SK-N-SH treated with all-trans-retinoic acid at 6 μM for 48 hours (cell line): Measurements from ENCODE around the gene ZNF689.

Experiments used
- ARNTL ChIP-seq: fragments of 450-650 bp; formaldehyde crosslinking; IDR thresholded peaks from 2 replicates; pipeline ENCODE4 v1.5.0; 2020; ENCODE audit warnings: low read depth, mild to moderate bottlenecking, moderate library complexity, borderline replicate concordance
- CSDC2 ChIP-seq: fragments of 250-450 bp; sonication (Bioruptor Pico); IDR thresholded peaks from 2 replicates; pipeline ENCODE4 v1.5.0; 2020; ENCODE audit warnings: mild to moderate bottlenecking, moderate library complexity
- GLIS3 ChIP-seq: fragments of 250-450 bp; sonication (Bioruptor Pico); IDR thresholded peaks from 2 replicates; pipeline ENCODE4 v1.5.0; 2020; ENCODE audit warnings: mild to moderate bottlenecking, moderate library complexity
- PATZ1 ChIP-seq: fragments of 250-450 bp; sonication (Bioruptor Pico); IDR thresholded peaks from 2 replicates; pipeline ENCODE4 v1.8.0; 2020; ENCODE audit warnings: mild to moderate bottlenecking, moderate library complexity, borderline replicate concordance
- POU6F1 ChIP-seq: fragments of 250-450 bp; sonication (Bioruptor Pico); IDR thresholded peaks from 2 replicates; pipeline ENCODE4 v1.8.0; 2021; ENCODE audit warnings: low read depth, mild to moderate bottlenecking, moderate library complexity, borderline replicate concordance
- PPARA ChIP-seq: fragments of 250-450 bp; sonication (Bioruptor Pico); IDR thresholded peaks from 2 replicates; pipeline ENCODE4 v1.5.0; 2020; ENCODE audit warnings: mild to moderate bottlenecking, borderline replicate concordance
- RARB ChIP-seq: fragments of 250-450 bp; sonication (Bioruptor Pico); IDR thresholded peaks from 2 replicates; pipeline ENCODE4 v1.8.0; 2021; ENCODE audit warnings: mild to moderate bottlenecking, moderate library complexity
- SNAI2 ChIP-seq: fragments of 250-450 bp; sonication (Bioruptor Pico); IDR thresholded peaks from 2 replicates; pipeline ENCODE4 v1.5.0; 2020; ENCODE audit warnings: mild to moderate bottlenecking, moderate library complexity
- TCF4 ChIP-seq: fragments of 250-450 bp; sonication (Bioruptor Pico); IDR thresholded peaks from 2 replicates; pipeline ENCODE4 v1.8.0; 2021; ENCODE audit warnings: mild to moderate bottlenecking, moderate library complexity, borderline replicate concordance
- TOX ChIP-seq: fragments of 250-450 bp; sonication (Bioruptor Pico); IDR thresholded peaks from 2 replicates; pipeline ENCODE4 v1.8.0; 2021; ENCODE audit warnings: mild to moderate bottlenecking, moderate library complexity, borderline replicate concordance
- ZC3H10 ChIP-seq: fragments of 250-450 bp; sonication (Bioruptor Pico); IDR thresholded peaks from 2 replicates; pipeline ENCODE4 v1.5.1; 2021; ENCODE audit warnings: mild to moderate bottlenecking, moderate library complexity
- ZFP3 ChIP-seq: fragments of 250-450 bp; sonication (Bioruptor Pico); IDR thresholded peaks from 2 replicates; pipeline ENCODE4 v1.5.0; 2020; ENCODE audit warnings: mild to moderate bottlenecking, moderate library complexity
- ZNF8 ChIP-seq: fragments of 450-650 bp; formaldehyde crosslinking; IDR thresholded peaks from 2 replicates; pipeline ENCODE4 v1.5.0; 2020; ENCODE audit warnings: mild to moderate bottlenecking, moderate library complexity
- TF ChIP-seq, protein P1 (sequence below): fragments of 250-450 bp; sonication (Bioruptor Pico); IDR thresholded peaks from 2 replicates; pipeline ENCODE4 v1.5.0; 2020; ENCODE audit warnings: mild to moderate bottlenecking, moderate library complexity

DNA sequence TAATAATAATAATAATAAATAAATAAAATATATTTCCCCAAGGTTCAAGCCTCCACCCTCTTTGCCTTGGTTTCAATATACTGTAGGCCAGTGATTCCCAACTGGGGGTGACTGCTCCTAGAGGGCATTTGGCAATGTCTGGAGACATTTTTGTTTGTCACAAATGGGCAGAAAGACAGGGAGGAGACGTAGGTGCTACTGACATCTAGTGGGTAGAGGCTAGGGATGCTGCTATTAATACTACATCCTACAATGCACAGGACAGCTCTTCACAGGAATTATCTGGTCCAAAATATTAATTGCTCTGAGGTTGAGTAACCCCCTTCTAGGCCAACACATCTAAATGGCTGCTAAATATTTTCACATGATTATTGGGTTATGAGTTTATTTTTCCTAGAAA lies 27.8 kb upstream of the ZNF689 start:
- no peak for TF ChIP-seq TOX
- TF ChIP-seq RARB (CRISPR knock-in tag) = no peak
- TF ChIP-seq ZFP3 = no peak
- no peak for TF ChIP-seq ARNTL
- no peak for TF ChIP-seq PATZ1
- no peak for TF ChIP-seq POU6F1
- no peak for TF ChIP-seq TCF4 (CRISPR knock-in tag)
- TF ChIP-seq ZNF8 = no peak
- TF ChIP-seq PPARA = no peak
- no peak for TF ChIP-seq GLIS3 (CRISPR knock-in tag)
- no peak for TF ChIP-seq SNAI2 (CRISPR knock-in tag)
- no peak for TF ChIP-seq CSDC2
- TF ChIP-seq, protein P1, sequence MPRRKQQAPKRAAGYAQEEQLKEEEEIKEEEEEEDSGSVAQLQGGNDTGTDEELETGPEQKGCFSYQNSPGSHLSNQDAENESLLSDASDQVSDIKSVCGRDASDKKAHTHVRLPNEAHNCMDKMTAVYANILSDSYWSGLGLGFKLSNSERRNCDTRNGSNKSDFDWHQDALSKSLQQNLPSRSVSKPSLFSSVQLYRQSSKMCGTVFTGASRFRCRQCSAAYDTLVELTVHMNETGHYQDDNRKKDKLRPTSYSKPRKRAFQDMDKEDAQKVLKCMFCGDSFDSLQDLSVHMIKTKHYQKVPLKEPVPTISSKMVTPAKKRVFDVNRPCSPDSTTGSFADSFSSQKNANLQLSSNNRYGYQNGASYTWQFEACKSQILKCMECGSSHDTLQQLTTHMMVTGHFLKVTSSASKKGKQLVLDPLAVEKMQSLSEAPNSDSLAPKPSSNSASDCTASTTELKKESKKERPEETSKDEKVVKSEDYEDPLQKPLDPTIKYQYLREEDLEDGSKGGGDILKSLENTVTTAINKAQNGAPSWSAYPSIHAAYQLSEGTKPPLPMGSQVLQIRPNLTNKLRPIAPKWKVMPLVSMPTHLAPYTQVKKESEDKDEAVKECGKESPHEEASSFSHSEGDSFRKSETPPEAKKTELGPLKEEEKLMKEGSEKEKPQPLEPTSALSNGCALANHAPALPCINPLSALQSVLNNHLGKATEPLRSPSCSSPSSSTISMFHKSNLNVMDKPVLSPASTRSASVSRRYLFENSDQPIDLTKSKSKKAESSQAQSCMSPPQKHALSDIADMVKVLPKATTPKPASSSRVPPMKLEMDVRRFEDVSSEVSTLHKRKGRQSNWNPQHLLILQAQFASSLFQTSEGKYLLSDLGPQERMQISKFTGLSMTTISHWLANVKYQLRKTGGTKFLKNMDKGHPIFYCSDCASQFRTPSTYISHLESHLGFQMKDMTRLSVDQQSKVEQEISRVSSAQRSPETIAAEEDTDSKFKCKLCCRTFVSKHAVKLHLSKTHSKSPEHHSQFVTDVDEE (CRISPR knock-in tag) = no peak
- no peak for TF ChIP-seq ZC3H10 (CRISPR knock-in tag)
